ENCODE measurements around the gene RFTN1.

GRCh38 chr3:16546186-16547010 is 32.9 kb upstream of the RFTN1 start:
- TF ChIP-seq, protein P1, sequence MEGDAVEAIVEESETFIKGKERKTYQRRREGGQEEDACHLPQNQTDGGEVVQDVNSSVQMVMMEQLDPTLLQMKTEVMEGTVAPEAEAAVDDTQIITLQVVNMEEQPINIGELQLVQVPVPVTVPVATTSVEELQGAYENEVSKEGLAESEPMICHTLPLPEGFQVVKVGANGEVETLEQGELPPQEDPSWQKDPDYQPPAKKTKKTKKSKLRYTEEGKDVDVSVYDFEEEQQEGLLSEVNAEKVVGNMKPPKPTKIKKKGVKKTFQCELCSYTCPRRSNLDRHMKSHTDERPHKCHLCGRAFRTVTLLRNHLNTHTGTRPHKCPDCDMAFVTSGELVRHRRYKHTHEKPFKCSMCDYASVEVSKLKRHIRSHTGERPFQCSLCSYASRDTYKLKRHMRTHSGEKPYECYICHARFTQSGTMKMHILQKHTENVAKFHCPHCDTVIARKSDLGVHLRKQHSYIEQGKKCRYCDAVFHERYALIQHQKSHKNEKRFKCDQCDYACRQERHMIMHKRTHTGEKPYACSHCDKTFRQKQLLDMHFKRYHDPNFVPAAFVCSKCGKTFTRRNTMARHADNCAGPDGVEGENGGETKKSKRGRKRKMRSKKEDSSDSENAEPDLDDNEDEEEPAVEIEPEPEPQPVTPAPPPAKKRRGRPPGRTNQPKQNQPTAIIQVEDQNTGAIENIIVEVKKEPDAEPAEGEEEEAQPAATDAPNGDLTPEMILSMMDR (IDR thresholded peaks at IDR 0.05): no peak
- TF ChIP-seq POLR2A (IDR thresholded peaks at IDR 0.05): no peak

Data from uterus (tissue), 2 donors.